Measurements from ENCODE around the gene CCDC148. TPM values are rescaled to one million over a fixed set of nuclear protein-coding genes. Genes with fewer than 3 reads are reported as not detected.
"Not testable (repeated sequence)": the region's sequence is repeated elsewhere in the genome, so short reads cannot be mapped to it uniquely, and the experiment has no call there.

CCDC148 gene
- total RNA-seq, 1 donor: 0.72 TPM

DNA sequence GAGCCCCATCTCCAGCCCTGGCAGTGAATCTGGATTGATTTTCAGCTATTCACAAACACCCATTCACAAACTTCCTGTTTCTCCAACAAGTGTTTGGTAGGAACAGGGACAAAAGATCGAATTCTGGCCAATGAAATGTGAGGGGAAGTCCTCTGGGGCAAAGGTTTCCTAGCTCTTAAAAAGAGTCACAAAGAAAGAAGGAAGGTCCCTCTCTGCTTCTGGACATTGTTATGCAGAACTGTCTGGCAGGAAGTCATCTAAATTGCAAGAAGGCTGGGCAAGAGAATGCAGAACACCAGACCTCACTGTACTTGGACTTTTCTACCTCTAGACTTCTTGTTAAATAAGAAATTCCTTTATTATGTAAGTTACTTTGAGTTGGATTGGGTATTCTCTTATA is 137.3 kb downstream of the CCDC148 start:
- no peak overlapping the region for H3K4me3 ChIP-seq (ENCODE audit: low read depth, low read length)
- no peak for DNase-seq (ENCODE audit: low read depth)
- TF ChIP-seq, protein P1, sequence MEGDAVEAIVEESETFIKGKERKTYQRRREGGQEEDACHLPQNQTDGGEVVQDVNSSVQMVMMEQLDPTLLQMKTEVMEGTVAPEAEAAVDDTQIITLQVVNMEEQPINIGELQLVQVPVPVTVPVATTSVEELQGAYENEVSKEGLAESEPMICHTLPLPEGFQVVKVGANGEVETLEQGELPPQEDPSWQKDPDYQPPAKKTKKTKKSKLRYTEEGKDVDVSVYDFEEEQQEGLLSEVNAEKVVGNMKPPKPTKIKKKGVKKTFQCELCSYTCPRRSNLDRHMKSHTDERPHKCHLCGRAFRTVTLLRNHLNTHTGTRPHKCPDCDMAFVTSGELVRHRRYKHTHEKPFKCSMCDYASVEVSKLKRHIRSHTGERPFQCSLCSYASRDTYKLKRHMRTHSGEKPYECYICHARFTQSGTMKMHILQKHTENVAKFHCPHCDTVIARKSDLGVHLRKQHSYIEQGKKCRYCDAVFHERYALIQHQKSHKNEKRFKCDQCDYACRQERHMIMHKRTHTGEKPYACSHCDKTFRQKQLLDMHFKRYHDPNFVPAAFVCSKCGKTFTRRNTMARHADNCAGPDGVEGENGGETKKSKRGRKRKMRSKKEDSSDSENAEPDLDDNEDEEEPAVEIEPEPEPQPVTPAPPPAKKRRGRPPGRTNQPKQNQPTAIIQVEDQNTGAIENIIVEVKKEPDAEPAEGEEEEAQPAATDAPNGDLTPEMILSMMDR (IDR thresholded peaks at IDR 0.05; ENCODE audit: insufficient read depth, low read length): no peak

DNA sequence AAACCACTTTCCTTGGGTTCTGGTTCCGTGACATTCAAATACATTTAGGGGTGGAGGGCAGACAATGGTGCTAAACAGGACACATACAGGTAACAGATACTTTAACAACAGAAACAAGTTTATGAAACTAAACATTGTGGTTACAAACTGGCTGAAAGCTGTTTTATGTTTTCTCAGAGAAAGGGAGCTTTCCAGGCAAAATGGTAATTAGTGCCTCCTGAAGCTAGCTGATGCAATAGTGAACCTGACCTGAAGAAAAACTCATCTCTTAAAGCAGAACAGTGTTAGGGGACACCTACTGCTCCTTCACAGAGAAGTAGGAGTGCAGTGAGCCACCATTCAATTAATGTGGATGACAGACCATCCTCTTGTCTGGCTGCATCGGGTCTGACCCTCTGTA is 138.9 kb downstream of the CCDC148 start:
- TF ChIP-seq, protein P1 (IDR thresholded peaks at IDR 0.05; ENCODE audit: insufficient read depth, low read length): no peak
- no peak for DNase-seq (ENCODE audit: low read depth)
- H3K4me3 ChIP-seq (ENCODE audit: low read depth, low read length): no peak overlapping the region

- no peak overlapping the region for H3K4me3 ChIP-seq (ENCODE audit: low read depth, low read length)
- no peak for DNase-seq (ENCODE audit: low read depth)
- TF ChIP-seq, protein P1 (IDR thresholded peaks at IDR 0.05; ENCODE audit: insufficient read depth, low read length): no peak
These were observed 140.6 kb downstream of the CCDC148 start for GRCh38 chr2:158315803-158316414.

GRCh38 chr2:158315000-158315399 is 141.6 kb downstream of the CCDC148 start:
- TF ChIP-seq, protein P1 (IDR thresholded peaks at IDR 0.05; ENCODE audit: insufficient read depth, low read length): no peak
- DNase-seq (ENCODE audit: low read depth): no peak
- H3K4me3 ChIP-seq (ENCODE audit: low read depth, low read length): no peak overlapping the region

DNA sequence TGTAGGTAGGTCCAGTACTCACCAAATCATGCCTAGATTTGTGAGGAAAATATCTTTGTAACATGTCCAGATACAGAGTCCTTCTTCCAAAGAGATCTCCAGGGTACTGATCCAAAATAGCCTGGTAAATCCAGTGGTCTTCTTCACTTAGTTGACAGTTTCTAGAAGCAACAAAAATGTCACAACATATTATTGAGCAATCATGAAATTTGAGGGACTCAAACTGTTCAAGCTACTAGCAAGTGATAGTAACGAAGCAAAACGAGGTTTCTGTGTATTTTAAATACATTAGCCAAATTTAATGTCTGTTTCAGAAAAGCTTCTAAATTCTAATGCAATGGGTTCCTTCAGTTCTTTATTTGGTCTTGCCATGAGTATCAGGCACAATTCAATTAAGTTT is 142.8 kb downstream of the CCDC148 start:
- no peak overlapping the region for H3K4me3 ChIP-seq (ENCODE audit: low read depth, low read length)
- no peak for DNase-seq (ENCODE audit: low read depth)
- TF ChIP-seq, protein P1 (IDR thresholded peaks at IDR 0.05; ENCODE audit: insufficient read depth, low read length): no peak

DNA sequence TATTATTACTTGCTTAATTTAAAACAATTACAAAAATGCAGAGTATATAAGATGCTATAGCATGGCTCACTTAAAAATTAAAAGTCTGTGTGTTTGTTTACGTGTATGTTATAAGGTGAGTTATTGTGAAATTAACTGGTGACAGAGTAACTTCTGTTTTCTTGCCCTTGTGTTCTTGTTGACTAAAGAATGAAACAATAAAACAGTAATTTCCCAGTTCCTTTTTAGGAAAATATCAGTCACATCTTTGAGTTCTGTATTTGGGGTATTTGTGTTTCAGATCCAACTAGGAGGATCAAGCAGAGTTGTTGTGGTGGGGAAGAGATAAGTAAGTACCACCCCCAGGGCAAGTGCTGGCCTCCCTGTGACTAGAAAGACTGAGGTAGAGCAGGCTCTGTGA is 143.6 kb downstream of the CCDC148 start:
- TF ChIP-seq, protein P1 (IDR thresholded peaks at IDR 0.05; ENCODE audit: insufficient read depth, low read length): no peak
- no peak for DNase-seq (ENCODE audit: low read depth)
- H3K4me3 ChIP-seq (ENCODE audit: low read depth, low read length): no peak overlapping the region

DNA sequence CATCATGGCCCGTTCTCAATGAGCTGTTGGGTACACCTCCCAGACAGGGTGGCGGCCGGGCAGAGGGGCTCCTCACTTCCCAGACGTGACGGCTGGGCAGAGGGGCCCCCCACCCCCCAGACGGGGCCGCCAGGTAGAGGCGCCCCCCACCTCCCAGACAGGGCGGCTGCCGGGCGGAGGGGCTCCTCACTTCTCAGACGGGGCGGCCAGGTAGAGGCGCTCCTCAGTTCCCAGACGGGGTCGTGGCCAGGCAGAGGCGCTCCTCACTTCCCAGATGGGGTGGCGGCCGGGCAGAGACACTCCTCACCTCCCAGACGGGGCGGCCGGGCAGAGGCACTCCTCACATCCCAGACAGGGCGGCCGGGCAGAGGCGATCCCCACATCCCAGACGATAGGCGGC is 146.1 kb downstream of the CCDC148 start:
- not testable (repeated sequence) for H3K4me3 ChIP-seq (ENCODE audit: low read depth, low read length); DNase-seq (ENCODE audit: low read depth)

All from fibroblast of the aortic adventitia (primary cell).